Astrocyte of the spinal cord (primary cell): ENCODE measurements around the gene SPATA31D1.

ENCODE experiments used
- DNase-seq: peaks from one replicate; pipeline ENCODE4 v3.0.0; 2011; ENCODE audit warnings: low read depth, low spot score
- H3K4me3 ChIP-seq: 2 replicates; pipeline ENCODE4 v1.5.1; 2011; ENCODE audit warnings: low read depth, mild to moderate bottlenecking, low read length, moderate library complexity
- in situ Hi-C: cut with HindIII; loops from 2 replicates; pipeline ENCODE4 v1.10.0; 2017; ENCODE audit warnings: low sequenced_read_pairs
- TF ChIP-seq, protein P1 (sequence below): IDR thresholded peaks from 2 replicates; pipeline ENCODE4 v1.5.1; 2012; ENCODE audit warnings: low read depth, mild to moderate bottlenecking, low read length, inconsistent platforms

Gene SPATA31D1

DNA sequence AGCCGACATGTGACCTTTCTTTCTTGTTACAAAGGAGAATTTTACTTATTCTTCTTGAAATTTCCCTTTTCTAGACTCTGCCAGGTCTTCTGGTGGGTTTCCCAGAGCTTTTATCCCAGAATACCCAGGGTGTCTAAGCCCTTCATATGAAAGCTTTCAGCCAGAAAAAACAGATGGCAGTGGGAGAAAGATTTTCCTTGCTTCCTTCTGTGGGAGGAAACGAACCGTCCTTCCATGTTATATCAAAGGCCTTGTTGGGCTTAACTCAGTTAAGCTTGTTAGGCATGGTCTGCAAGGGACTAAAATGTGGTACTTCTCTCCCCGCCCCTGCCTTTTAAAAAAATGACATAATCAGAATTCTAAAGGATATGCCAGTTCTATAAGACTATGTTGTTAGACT lies 47.5 kb downstream of the SPATA31D1 start:
- DNase-seq: no peak
- in situ Hi-C loops: no loop called here
- no peak overlapping the region for H3K4me3 ChIP-seq
- TF ChIP-seq, protein P1, sequence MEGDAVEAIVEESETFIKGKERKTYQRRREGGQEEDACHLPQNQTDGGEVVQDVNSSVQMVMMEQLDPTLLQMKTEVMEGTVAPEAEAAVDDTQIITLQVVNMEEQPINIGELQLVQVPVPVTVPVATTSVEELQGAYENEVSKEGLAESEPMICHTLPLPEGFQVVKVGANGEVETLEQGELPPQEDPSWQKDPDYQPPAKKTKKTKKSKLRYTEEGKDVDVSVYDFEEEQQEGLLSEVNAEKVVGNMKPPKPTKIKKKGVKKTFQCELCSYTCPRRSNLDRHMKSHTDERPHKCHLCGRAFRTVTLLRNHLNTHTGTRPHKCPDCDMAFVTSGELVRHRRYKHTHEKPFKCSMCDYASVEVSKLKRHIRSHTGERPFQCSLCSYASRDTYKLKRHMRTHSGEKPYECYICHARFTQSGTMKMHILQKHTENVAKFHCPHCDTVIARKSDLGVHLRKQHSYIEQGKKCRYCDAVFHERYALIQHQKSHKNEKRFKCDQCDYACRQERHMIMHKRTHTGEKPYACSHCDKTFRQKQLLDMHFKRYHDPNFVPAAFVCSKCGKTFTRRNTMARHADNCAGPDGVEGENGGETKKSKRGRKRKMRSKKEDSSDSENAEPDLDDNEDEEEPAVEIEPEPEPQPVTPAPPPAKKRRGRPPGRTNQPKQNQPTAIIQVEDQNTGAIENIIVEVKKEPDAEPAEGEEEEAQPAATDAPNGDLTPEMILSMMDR: no peak

DNA sequence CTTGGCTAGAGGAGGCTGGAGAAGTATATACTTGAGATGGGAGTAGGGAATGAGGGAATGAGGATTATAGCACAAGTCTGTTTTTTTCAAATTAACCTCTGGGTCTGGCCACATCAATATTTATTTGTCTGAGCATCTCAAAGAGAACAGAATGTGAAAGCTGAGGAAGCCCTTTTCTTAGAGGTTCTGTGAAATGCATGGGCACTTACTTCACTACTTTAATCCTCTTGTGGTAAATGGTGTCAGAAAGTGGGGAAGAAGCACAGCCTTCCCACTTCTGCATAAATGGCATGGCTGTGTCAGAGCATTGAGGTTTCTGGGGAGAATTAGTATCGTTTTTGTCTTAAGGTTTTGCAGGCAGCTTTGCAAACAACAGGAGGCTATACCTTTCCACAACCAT lies 48.6 kb downstream of the SPATA31D1 start:
- no peak overlapping the region for H3K4me3 ChIP-seq
- no peak for DNase-seq
- TF ChIP-seq, protein P1: no peak
- in situ Hi-C loops: no loop called here

DNA sequence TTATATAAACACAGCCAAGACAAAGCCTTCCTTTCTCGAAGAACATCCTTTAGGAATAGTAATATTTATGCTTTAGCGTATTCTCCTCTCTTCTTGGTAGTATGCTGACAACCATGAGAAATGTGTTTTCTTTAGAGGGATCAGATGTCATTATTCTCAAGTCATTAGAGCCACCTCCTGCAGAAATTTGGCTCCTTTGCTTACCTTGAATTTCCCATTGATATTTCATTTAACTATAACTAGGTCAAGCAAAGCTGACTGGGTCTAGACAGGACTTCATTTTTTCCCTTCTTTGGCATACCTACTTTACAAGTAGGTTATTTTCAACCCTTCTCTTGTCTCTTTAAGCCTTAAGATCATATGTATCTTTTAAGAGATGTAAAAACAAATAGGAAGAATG lies 50.3 kb downstream of the SPATA31D1 start:
- TF ChIP-seq, protein P1: no peak
- in situ Hi-C loops: no loop called here
- no peak overlapping the region for H3K4me3 ChIP-seq
- DNase-seq: no peak
